ENCODE measurements around the gene ZDHHC4. TPM values are rescaled to one million over a fixed set of nuclear protein-coding genes. Genes with fewer than 3 reads are reported as not detected.

Gene ZDHHC4
- total and polyA plus RNA-seq, 2 of the 8 experiments (the other 6 are each of a cell fraction or from before 2014, with no cell fraction given) = 50.2 to 171 TPM

DNA sequence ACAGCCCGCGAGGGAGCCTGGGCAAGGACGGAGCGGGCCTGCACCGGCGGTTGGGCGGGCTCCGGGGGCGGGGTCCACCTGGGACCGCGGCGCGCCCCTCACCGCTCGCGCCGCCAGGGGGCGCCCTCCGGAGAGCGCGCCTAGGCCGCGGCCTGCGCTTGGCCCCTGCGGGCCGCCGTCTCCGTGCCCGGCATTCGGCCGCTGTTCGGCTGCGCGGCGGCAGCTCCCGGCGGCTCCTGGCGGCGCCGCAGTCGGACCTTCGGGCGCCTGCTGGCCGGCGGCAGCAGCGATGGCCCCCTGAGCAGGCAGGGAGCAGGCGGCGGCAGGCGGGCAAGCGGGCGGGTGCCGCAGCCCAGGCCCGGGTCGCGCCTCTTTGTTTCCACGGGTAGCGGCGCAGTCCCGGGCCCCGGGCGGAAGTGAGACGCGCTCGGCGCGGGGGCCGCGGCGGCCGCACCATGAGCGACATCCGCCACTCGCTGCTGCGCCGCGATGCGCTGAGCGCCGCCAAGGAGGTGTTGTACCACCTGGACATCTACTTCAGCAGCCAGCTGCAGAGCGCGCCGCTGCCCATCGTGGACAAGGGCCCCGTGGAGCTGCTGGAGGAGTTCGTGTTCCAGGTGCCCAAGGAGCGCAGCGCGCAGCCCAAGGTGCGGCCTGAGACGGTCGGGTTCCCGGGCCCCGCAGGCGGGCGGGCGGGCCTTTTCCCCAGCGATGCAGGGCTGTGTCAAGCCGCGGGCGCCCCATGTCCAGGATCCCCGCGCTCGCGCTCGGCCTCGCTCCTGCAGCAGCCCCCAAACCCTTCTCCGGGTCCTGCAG lies 12.8 kb downstream of the ZDHHC4 start, which contains the start of gene INTS15 (continued):
- TF ChIP-seq TAF1 (IDR thresholded peaks at IDR 0.05; ENCODE audit: low read depth, low read length) (peak; percentile 97), CTBP2 (IDR thresholded peaks at IDR 0.05; ENCODE audit: borderline replicate concordance, insufficient read depth, insufficient read length, low read length) (no peak), EGR1 (IDR thresholded peaks at IDR 0.05; ENCODE audit: borderline replicate concordance, low read depth, low read length) (peak; percentile 54; the same call in 1 of the 2 replicates), CEBPB (IDR thresholded peaks at IDR 0.05; ENCODE audit: low read depth, low read length) (no peak; the same call in 1 of the 2 replicates), CBX5 (IDR thresholded peaks at IDR 0.05; ENCODE audit: low read depth, low read length) (no peak), NRF1 (IDR thresholded peaks at IDR 0.05; ENCODE audit: low read depth, low read length) (no peak), MAFK (IDR thresholded peaks at IDR 0.05; ENCODE audit: low read depth, low read length) (no peak), SIN3A (conservative IDR thresholded peaks at IDR 0.05 in 1 of 2, IDR thresholded peaks at IDR 0.05 in 1 of 2; ENCODE audit: low read depth in 1 of 2, low read length in 2 of 2) (peak in 1 of 2 experiments; percentile 52; a peak in 2 of 4 replicates), CREB1 (IDR thresholded peaks at IDR 0.05) (no peak), SP4 (IDR thresholded peaks at IDR 0.05; ENCODE audit: low read length) (no peak; the same call in 1 of the 2 replicates), RAD21 (IDR thresholded peaks at IDR 0.05 in 1 of 2, conservative IDR thresholded peaks at IDR 0.05 in 1 of 2; ENCODE audit: low read depth in 2 of 2, low read length in 2 of 2) (peak in 1 of 2 experiments; percentile 56; a peak in 2 of 4 replicates), HDAC2 (IDR thresholded peaks at IDR 0.05; ENCODE audit: borderline replicate concordance in 1 of 2, low read depth in 2 of 2, low read length in 2 of 2) (0 out of 4 replicates have a peak, but pooled peaks of 1 of the 2 experiments have one; percentile 72), KDM1A (IDR thresholded peaks at IDR 0.05; ENCODE audit: borderline replicate concordance, low read length) (no peak), SIRT6 (IDR thresholded peaks at IDR 0.05; ENCODE audit: low read length) (no peak), GTF2F1 (IDR thresholded peaks at IDR 0.05; ENCODE audit: borderline replicate concordance, low read depth, low read length) (peak; percentile 77; the same call in 1 of the 2 replicates), POLR2A (IDR thresholded peaks at IDR 0.05; ENCODE audit: control extremely low read depth in 1 of 2, low read depth in 2 of 2, low read length in 2 of 2) (peak; percentile 83 to 90)
- TF ChIP-seq, protein P1, sequence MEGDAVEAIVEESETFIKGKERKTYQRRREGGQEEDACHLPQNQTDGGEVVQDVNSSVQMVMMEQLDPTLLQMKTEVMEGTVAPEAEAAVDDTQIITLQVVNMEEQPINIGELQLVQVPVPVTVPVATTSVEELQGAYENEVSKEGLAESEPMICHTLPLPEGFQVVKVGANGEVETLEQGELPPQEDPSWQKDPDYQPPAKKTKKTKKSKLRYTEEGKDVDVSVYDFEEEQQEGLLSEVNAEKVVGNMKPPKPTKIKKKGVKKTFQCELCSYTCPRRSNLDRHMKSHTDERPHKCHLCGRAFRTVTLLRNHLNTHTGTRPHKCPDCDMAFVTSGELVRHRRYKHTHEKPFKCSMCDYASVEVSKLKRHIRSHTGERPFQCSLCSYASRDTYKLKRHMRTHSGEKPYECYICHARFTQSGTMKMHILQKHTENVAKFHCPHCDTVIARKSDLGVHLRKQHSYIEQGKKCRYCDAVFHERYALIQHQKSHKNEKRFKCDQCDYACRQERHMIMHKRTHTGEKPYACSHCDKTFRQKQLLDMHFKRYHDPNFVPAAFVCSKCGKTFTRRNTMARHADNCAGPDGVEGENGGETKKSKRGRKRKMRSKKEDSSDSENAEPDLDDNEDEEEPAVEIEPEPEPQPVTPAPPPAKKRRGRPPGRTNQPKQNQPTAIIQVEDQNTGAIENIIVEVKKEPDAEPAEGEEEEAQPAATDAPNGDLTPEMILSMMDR (IDR thresholded peaks at IDR 0.05; ENCODE audit: control extremely low read depth in 1 of 3, insufficient read depth in 1 of 3, low read depth in 1 of 3, low read length in 3 of 3) = peak; percentile 81 to 95 (median 84)
- TF ChIP-seq, protein P2, sequence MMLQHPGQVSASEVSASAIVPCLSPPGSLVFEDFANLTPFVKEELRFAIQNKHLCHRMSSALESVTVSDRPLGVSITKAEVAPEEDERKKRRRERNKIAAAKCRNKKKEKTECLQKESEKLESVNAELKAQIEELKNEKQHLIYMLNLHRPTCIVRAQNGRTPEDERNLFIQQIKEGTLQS (IDR thresholded peaks at IDR 0.05; ENCODE audit: insufficient read depth, low read depth, low read length) = no peak
- TF ChIP-seq, protein P3, sequence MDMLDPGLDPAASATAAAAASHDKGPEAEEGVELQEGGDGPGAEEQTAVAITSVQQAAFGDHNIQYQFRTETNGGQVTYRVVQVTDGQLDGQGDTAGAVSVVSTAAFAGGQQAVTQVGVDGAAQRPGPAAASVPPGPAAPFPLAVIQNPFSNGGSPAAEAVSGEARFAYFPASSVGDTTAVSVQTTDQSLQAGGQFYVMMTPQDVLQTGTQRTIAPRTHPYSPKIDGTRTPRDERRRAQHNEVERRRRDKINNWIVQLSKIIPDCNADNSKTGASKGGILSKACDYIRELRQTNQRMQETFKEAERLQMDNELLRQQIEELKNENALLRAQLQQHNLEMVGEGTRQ (IDR thresholded peaks at IDR 0.05; ENCODE audit: low read length) = no peak

All from H1 (cell line).